HEK293 (cell line): ENCODE data around the gene VAPA.

ENCODE experiments used
- FEZF1 ChIP-seq: fragments of 450-650 bp; formaldehyde crosslinking; IDR thresholded peaks from 2 replicates; pipeline ENCODE4 v1.5.1; 2016; ENCODE audit warnings: missing biosample characterization, missing genetic modification characterization
- GLI2 ChIP-seq: fragments of 450-650 bp; formaldehyde crosslinking; IDR thresholded peaks from 2 replicates; pipeline ENCODE4; 2017; ENCODE audit warnings: missing biosample characterization, missing genetic modification characterization, low read depth, borderline replicate concordance
- OSR2 ChIP-seq: fragments of 450-650 bp; formaldehyde crosslinking; IDR thresholded peaks from 2 replicates; pipeline ENCODE4 v1.5.1; 2016; ENCODE audit warnings: missing biosample characterization, missing genetic modification characterization
- SP7 ChIP-seq: fragments of 450-650 bp; formaldehyde crosslinking; IDR thresholded peaks from 2 replicates; pipeline ENCODE4 v1.5.1; 2016; ENCODE audit warnings: missing biosample characterization, missing genetic modification characterization
- TSHZ1 ChIP-seq: fragments of 450-650 bp; formaldehyde crosslinking; IDR thresholded peaks from 2 replicates; pipeline ENCODE4 v1.5.1; 2016; ENCODE audit warnings: missing biosample characterization, missing genetic modification characterization, borderline replicate concordance
- WT1 ChIP-seq: fragments of 450-650 bp; formaldehyde crosslinking; IDR thresholded peaks from 2 replicates; pipeline ENCODE4 v1.5.1; 2016; ENCODE audit warnings: missing biosample characterization, missing genetic modification characterization
- ZBTB20 ChIP-seq: fragments of 450-650 bp; formaldehyde crosslinking; IDR thresholded peaks from 2 replicates; pipeline ENCODE4 v1.5.1; 2016; ENCODE audit warnings: missing biosample characterization, missing genetic modification characterization
- ZBTB21 ChIP-seq: fragments of 450-650 bp; formaldehyde crosslinking; IDR thresholded peaks from 2 replicates; pipeline ENCODE4 v1.5.1; 2017; ENCODE audit warnings: missing biosample characterization, missing genetic modification characterization
- ZBTB49 ChIP-seq: fragments of 450-650 bp; formaldehyde crosslinking; IDR thresholded peaks from 2 replicates; pipeline ENCODE4 v1.5.1; 2016; ENCODE audit warnings: missing biosample characterization, missing genetic modification characterization, low read depth
- ZEB2 ChIP-seq: fragments of 450-650 bp; formaldehyde crosslinking; IDR thresholded peaks from 2 replicates; pipeline ENCODE4 v1.5.1; 2016; ENCODE audit warnings: missing biosample characterization, missing genetic modification characterization
- ZNF121 ChIP-seq: fragments of 450-650 bp; formaldehyde crosslinking; IDR thresholded peaks from 2 replicates; pipeline ENCODE4 v1.5.1; 2016; ENCODE audit warnings: missing biosample characterization, missing genetic modification characterization
- ZNF146 ChIP-seq: fragments of 450-650 bp; formaldehyde crosslinking; IDR thresholded peaks from 2 replicates; pipeline ENCODE4 v1.5.1; 2016; ENCODE audit warnings: missing biosample characterization, missing genetic modification characterization
- ZNF169 ChIP-seq: fragments of 450-650 bp; formaldehyde crosslinking; IDR thresholded peaks from 2 replicates; pipeline ENCODE4 v1.5.1; 2016; ENCODE audit warnings: missing biosample characterization, missing genetic modification characterization
- ZNF175 ChIP-seq: fragments of 450-650 bp; formaldehyde crosslinking; IDR thresholded peaks from 2 replicates; pipeline ENCODE4 v1.5.1; 2016; ENCODE audit warnings: missing biosample characterization, missing genetic modification characterization
- ZNF248 ChIP-seq: fragments of 450-650 bp; formaldehyde crosslinking; IDR thresholded peaks from 2 replicates; pipeline ENCODE4 v1.5.1; 2017; ENCODE audit warnings: missing biosample characterization, missing genetic modification characterization
- ZNF280C ChIP-seq: fragments of 450-650 bp; formaldehyde crosslinking; IDR thresholded peaks from 2 replicates; pipeline ENCODE4 v1.5.1; 2016; ENCODE audit warnings: missing biosample characterization, missing genetic modification characterization
- ZNF280D ChIP-seq: fragments of 450-650 bp; formaldehyde crosslinking; IDR thresholded peaks from 2 replicates; pipeline ENCODE4 v1.5.1; 2016; ENCODE audit warnings: missing biosample characterization, missing genetic modification characterization
- ZNF341 ChIP-seq: fragments of 450-650 bp; formaldehyde crosslinking; IDR thresholded peaks from 2 replicates; pipeline ENCODE4; 2016; ENCODE audit warnings: low read depth, missing biosample characterization, missing genetic modification characterization
- ZNF423 ChIP-seq: fragments of 450-650 bp; formaldehyde crosslinking; IDR thresholded peaks from 2 replicates; pipeline ENCODE4 v1.5.1; 2016; ENCODE audit warnings: missing biosample characterization, missing genetic modification characterization
- ZNF449 ChIP-seq: fragments of 450-650 bp; formaldehyde crosslinking; IDR thresholded peaks from 2 replicates; pipeline ENCODE4 v1.5.1; 2017; ENCODE audit warnings: missing biosample characterization, mild to moderate bottlenecking, missing genetic modification characterization, moderate library complexity
- ZNF473 ChIP-seq: fragments of 450-650 bp; formaldehyde crosslinking; IDR thresholded peaks from 2 replicates; pipeline ENCODE4 v1.5.1; 2017; ENCODE audit warnings: missing biosample characterization, missing genetic modification characterization
- ZNF529 ChIP-seq: fragments of 450-650 bp; formaldehyde crosslinking; IDR thresholded peaks from 2 replicates; pipeline ENCODE4 v1.5.1; 2017; ENCODE audit warnings: missing genetic modification characterization, missing biosample characterization; ENCODE audit not compliant: insufficient replicate concordance
- ZNF544 ChIP-seq: fragments of 450-650 bp; formaldehyde crosslinking; IDR thresholded peaks from 2 replicates; pipeline ENCODE4 v1.5.0; 2017; ENCODE audit warnings: missing biosample characterization, missing genetic modification characterization
- ZNF624 ChIP-seq: fragments of 450-650 bp; formaldehyde crosslinking; IDR thresholded peaks from 2 replicates; pipeline ENCODE4 v1.5.1; 2017; ENCODE audit warnings: missing biosample characterization, missing genetic modification characterization
- ZNF629 ChIP-seq: fragments of 450-650 bp; formaldehyde crosslinking; IDR thresholded peaks from 2 replicates; pipeline ENCODE4 v1.5.1; 2017; ENCODE audit warnings: missing biosample characterization, missing genetic modification characterization
- ZNF645 ChIP-seq: fragments of 450-650 bp; formaldehyde crosslinking; IDR thresholded peaks from 2 replicates; pipeline ENCODE4; 2016; ENCODE audit warnings: missing biosample characterization, missing genetic modification characterization
- ZNF701 ChIP-seq: fragments of 450-650 bp; formaldehyde crosslinking; IDR thresholded peaks from 2 replicates; pipeline ENCODE4 v1.5.1; 2016; ENCODE audit warnings: missing biosample characterization, missing genetic modification characterization

Gene VAPA

GRCh38 chr18:9914584-9915290 is 921 bp downstream of the VAPA start (continued):
- no peak for TF ChIP-seq ZNF423 (tag by site-specific recombination)
- TF ChIP-seq GLI2: no peak
- TF ChIP-seq ZNF624 (tag by site-specific recombination): no peak
- TF ChIP-seq TSHZ1 (tag by site-specific recombination): no peak
- TF ChIP-seq OSR2 (tag by site-specific recombination): no peak
- no peak for TF ChIP-seq ZNF473 (tag by site-specific recombination)
- TF ChIP-seq FEZF1 (tag by site-specific recombination): peak; percentile 76
- TF ChIP-seq ZNF169: no peak
- peak; percentile 56 for TF ChIP-seq SP7 (tag by site-specific recombination)
- no peak for TF ChIP-seq ZBTB21
- TF ChIP-seq ZNF175 (tag by site-specific recombination): no peak
- no peak for TF ChIP-seq ZNF280C (tag by site-specific recombination)
- no peak for TF ChIP-seq ZNF529 (tag by site-specific recombination)
- no peak for TF ChIP-seq ZNF121 (tag by site-specific recombination)
- peak; percentile 61; the same call in 1 of the 2 replicates for TF ChIP-seq ZBTB20 (tag by site-specific recombination)
- peak; percentile 80 for TF ChIP-seq ZNF341 (tag by site-specific recombination)
- no peak for TF ChIP-seq ZNF645
- TF ChIP-seq ZBTB49 (tag by site-specific recombination): no peak
- no peak for TF ChIP-seq ZNF280D
- peak; percentile 52; the same call in 1 of the 2 replicates for TF ChIP-seq ZEB2
- TF ChIP-seq ZNF701: no peak
- no peak for TF ChIP-seq ZNF146 (tag by site-specific recombination)
- no peak for TF ChIP-seq ZNF449
- TF ChIP-seq ZNF629 (tag by site-specific recombination): peak; percentile 41; the same call in 1 of the 2 replicates
- no peak for TF ChIP-seq ZNF248
- no peak for TF ChIP-seq WT1 (tag by site-specific recombination)
- no peak for TF ChIP-seq ZNF544 (tag by site-specific recombination)
